Measurements from ENCODE around the gene NOL4L. TPM values are rescaled to one million over a fixed set of nuclear protein-coding genes. Genes with fewer than 3 reads are reported as not detected.

NOL4L gene
- total RNA-seq, 1 donor from 2014 or later = 15.4 TPM

GRCh38 chr20:32576560-32576959 is 8.6 kb downstream of the NOL4L start:
- DNase-seq (ENCODE audit: low read depth) = no peak

GRCh38 chr20:32575805-32576204 is 9.3 kb downstream of the NOL4L start:
- DNase-seq (ENCODE audit: low read depth) = no peak

GRCh38 chr20:32575227-32575581 is 9.9 kb downstream of the NOL4L start:
- DNase-seq (ENCODE audit: low read depth) = no peak

GRCh38 chr20:32574296-32575226 is 10.6 kb downstream of the NOL4L start:
- peak; percentile 80 for DNase-seq (ENCODE audit: low read depth)

- DNase-seq (ENCODE audit: low read depth) = no peak
Measured at GRCh38 chr20:32573167-32573851, 11.8 kb downstream of the NOL4L start.

GRCh38 chr20:32572271-32572968 is 12.7 kb downstream of the NOL4L start:
- no peak for DNase-seq (ENCODE audit: low read depth)

- DNase-seq (ENCODE audit: low read depth) = no peak
Measured at GRCh38 chr20:32571566-32571965, 13.6 kb downstream of the NOL4L start.

GRCh38 chr20:32570401-32571190 is 14.5 kb downstream of the NOL4L start:
- DNase-seq (ENCODE audit: low read depth) = no peak

- DNase-seq (ENCODE audit: low read depth) = no peak
Measured at GRCh38 chr20:32569380-32570305, 15.5 kb downstream of the NOL4L start.

- DNase-seq (ENCODE audit: low read depth) = no peak
Measured at GRCh38 chr20:32569018-32569379, 16.1 kb downstream of the NOL4L start.

GRCh38 chr20:32567384-32568178 is 17.6 kb downstream of the NOL4L start:
- DNase-seq (ENCODE audit: low read depth) = no peak

GRCh38 chr20:32566379-32567374 is 18.5 kb downstream of the NOL4L start:
- no peak for DNase-seq (ENCODE audit: low read depth)

- no peak for DNase-seq (ENCODE audit: low read depth)
Measured at GRCh38 chr20:32565735-32566032, 19.4 kb downstream of the NOL4L start.

GRCh38 chr20:32564921-32565734 is 20.0 kb downstream of the NOL4L start:
- no peak for DNase-seq (ENCODE audit: low read depth)

- no peak for DNase-seq (ENCODE audit: low read depth)
Measured at GRCh38 chr20:32564440-32564839, 20.7 kb downstream of the NOL4L start.

GRCh38 chr20:32563311-32564272 is 21.5 kb downstream of the NOL4L start:
- DNase-seq (ENCODE audit: low read depth) = no peak

- no peak for DNase-seq (ENCODE audit: low read depth)
Measured at GRCh38 chr20:32562495-32562911, 22.6 kb downstream of the NOL4L start.

All from renal cortical epithelial cell (primary cell).